NB4 (cell line): ENCODE measurements around the gene DNAJC15.

Experiments
- MYC ChIP-seq: IDR thresholded peaks from 2 replicates; pipeline ENCODE4 v1.6.1; 2011; ENCODE audit warnings: low read depth, low read length
- POLR2A ChIP-seq: IDR thresholded peaks from 2 replicates; pipeline ENCODE4 v1.6.1; 2011; ENCODE audit warnings: mild to moderate bottlenecking; ENCODE audit not compliant: insufficient read length; ENCODE audit errors: extremely low read depth
- TF ChIP-seq, protein P1 (sequence below): IDR thresholded peaks from one replicate; pipeline ENCODE4 v1.5.1; 2012; ENCODE audit warnings: low read depth, low read length

DNA sequence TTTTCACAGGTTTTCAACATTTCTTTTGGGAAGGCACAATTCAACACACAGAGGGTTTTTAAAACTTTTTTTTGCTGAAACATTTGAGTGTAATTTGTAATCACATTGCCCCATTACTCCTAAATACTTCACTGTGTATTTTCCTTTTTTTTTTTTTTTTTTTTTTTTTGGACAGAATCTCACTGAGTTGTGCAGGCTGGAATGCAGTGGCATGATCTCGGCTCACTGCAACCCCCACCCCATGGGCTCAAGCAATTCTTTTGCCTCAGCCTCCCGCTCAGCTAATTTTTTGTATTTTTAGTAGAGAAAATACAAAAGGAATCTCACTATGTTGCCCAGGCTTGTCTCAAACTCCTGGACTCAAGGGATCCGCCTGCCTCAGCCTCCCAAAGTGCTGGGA, 14.8 kb upstream of the DNAJC15 start:
- TF ChIP-seq, protein P1, sequence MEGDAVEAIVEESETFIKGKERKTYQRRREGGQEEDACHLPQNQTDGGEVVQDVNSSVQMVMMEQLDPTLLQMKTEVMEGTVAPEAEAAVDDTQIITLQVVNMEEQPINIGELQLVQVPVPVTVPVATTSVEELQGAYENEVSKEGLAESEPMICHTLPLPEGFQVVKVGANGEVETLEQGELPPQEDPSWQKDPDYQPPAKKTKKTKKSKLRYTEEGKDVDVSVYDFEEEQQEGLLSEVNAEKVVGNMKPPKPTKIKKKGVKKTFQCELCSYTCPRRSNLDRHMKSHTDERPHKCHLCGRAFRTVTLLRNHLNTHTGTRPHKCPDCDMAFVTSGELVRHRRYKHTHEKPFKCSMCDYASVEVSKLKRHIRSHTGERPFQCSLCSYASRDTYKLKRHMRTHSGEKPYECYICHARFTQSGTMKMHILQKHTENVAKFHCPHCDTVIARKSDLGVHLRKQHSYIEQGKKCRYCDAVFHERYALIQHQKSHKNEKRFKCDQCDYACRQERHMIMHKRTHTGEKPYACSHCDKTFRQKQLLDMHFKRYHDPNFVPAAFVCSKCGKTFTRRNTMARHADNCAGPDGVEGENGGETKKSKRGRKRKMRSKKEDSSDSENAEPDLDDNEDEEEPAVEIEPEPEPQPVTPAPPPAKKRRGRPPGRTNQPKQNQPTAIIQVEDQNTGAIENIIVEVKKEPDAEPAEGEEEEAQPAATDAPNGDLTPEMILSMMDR, result no peak
- no peak for TF ChIP-seq POLR2A
- no peak for TF ChIP-seq MYC
